ENCODE data around the gene SIGLEC5.

- TF ChIP-seq CTCF (IDR thresholded peaks at IDR 0.05 in 8 of 11, conservative IDR thresholded peaks at IDR 0.05 in 3 of 11) = no peak
- no peak for TF ChIP-seq POLR2AphosphoS5 (IDR thresholded peaks at IDR 0.05)
Measured at GRCh38 chr19:51626675-51627074, 3.5 kb downstream of the SIGLEC5 start.

Measured in spleen (tissue), 7 donors.